ENCODE results near the gene OXCT2. TPM values are rescaled to one million over a fixed set of nuclear protein-coding genes. Genes with fewer than 3 reads are reported as not detected.

The OXCT2 gene
- polyA plus RNA-seq, 1 donor (not counting 4 experiments of a cell fraction or from before 2014, with no cell fraction given): not detected

DNA sequence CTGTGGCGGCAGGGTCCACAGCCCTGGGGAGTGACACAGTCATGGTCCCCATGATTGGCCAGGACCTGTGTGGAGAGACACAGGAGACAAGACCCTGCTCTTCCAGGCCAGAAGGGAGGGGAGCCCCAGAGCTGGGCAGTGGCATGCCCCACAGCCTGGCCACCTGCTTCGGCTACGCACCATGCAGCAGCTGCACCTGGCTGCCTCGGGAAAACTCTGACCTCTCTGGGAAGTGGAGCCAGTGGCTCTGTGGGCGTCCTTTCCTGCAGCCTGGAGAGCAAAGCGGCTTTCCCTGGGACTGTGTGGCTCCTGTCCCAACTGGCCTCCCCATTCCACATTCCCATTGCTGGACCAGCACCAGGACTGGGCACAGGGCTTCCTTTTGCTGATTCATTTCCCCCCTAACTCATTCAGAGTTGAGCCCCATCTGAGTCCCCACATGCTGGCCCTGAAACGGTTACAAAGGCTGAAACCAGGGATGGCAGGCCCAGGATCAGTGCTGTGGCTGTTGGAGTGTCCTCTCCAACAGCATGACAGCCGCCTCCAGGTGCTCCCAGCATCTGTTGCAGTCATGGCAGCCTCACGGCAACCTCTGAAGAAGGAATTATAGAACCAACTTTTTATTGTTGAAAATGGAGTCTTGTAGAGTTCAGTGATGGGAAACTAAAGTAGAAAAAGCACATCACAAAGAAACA, 15.0 kb downstream of the OXCT2 start:
- Histone ChIP-seq H4K20me1 (ENCODE audit: control insufficient read depth, extremely low read depth, insufficient read depth, low read length) (no peaks in the 10 kb centered on the region), H3K4me1 (ENCODE audit: control insufficient read depth, extremely low read depth, insufficient read depth, low read length) (no peaks in the 10 kb centered on the region), H3K4me3 (ENCODE audit: control insufficient read depth in 2 of 3, extremely low read depth in 1 of 3, insufficient read depth in 2 of 3, low read depth in 1 of 3, low read length in 3 of 3) (no peak overlapping the region), H3K9ac (ENCODE audit: control insufficient read depth, extremely low read depth, insufficient read depth, low read length) (no peak overlapping the region), H3K4me2 (ENCODE audit: control insufficient read depth, extremely low read depth, insufficient read depth, low read depth, low read length) (no peak overlapping the region), H3K79me2 (ENCODE audit: control insufficient read depth, insufficient read depth, low read length) (no peaks in the 10 kb centered on the region), H3K9me3 (ENCODE audit: control insufficient read depth, low read depth, low read length) (no peaks in the 10 kb centered on the region), H3K36me3 (ENCODE audit: control insufficient read depth in 2 of 2, extremely low read depth in 1 of 2, insufficient read depth in 2 of 2, low read length in 2 of 2) (peaks cover 14 to 32% of the 10 kb centered on the region in 2 experiments), H2AFZ (ENCODE audit: control insufficient read depth, low read length) (no peak overlapping the region), H3K27ac (ENCODE audit: control insufficient read depth, insufficient read depth, low read length) (no peak overlapping the region), H3K9me1 (ENCODE audit: control insufficient read depth, extremely low read depth, insufficient read depth, low read length) (no peaks in the 10 kb centered on the region), H3K27me3 (ENCODE audit: control insufficient read depth, extremely low read depth, insufficient read depth, low read length) (no peaks in the 10 kb centered on the region)
- dilution Hi-C loops (cut with MboI; ENCODE audit: extremely low pct_ligation_motif_present, low sequenced_read_pairs): no loop called here
- no peak for DNase-seq (ENCODE audit: low read depth, low spot score)
- FAIRE-seq: no peak
- TF ChIP-seq CTCF (optimal IDR thresholded peaks at IDR 0.05 in 1 of 3, IDR thresholded peaks at IDR 0.05 in 1 of 3, conservative IDR thresholded peaks at IDR 0.05 in 1 of 3; ENCODE audit: extremely low read depth in 1 of 3, insufficient read depth in 2 of 3, low read length in 3 of 3): no peak
- no peak for TF ChIP-seq EZH2 (IDR thresholded peaks at IDR 0.05; ENCODE audit: low read length)

GRCh38 chr1:39754906-39755504, 16.1 kb downstream of the OXCT2 start:
- no peaks in the 10 kb centered on the region for H3K9me3 ChIP-seq (ENCODE audit: control insufficient read depth, low read depth, low read length)
- H3K9ac ChIP-seq (ENCODE audit: control insufficient read depth, extremely low read depth, insufficient read depth, low read length): no peak overlapping the region
- no peaks in the 10 kb centered on the region for H4K20me1 ChIP-seq (ENCODE audit: control insufficient read depth, extremely low read depth, insufficient read depth, low read length)
- dilution Hi-C loops (cut with MboI; ENCODE audit: extremely low pct_ligation_motif_present, low sequenced_read_pairs): no loop called here
- peaks cover 19 to 35% of the 10 kb centered on the region in 2 experiments for H3K36me3 ChIP-seq (ENCODE audit: control insufficient read depth in 2 of 2, extremely low read depth in 1 of 2, insufficient read depth in 2 of 2, low read length in 2 of 2)
- H3K4me1 ChIP-seq (ENCODE audit: control insufficient read depth, extremely low read depth, insufficient read depth, low read length): no peaks in the 10 kb centered on the region
- H3K4me2 ChIP-seq (ENCODE audit: control insufficient read depth, extremely low read depth, insufficient read depth, low read depth, low read length): no peak overlapping the region
- H3K27ac ChIP-seq (ENCODE audit: control insufficient read depth, insufficient read depth, low read length): no peak overlapping the region
- FAIRE-seq (no peak), DNase-seq (ENCODE audit: low read depth, low spot score) (no peak)
- H3K27me3 ChIP-seq (ENCODE audit: control insufficient read depth, extremely low read depth, insufficient read depth, low read length): no peaks in the 10 kb centered on the region
- H3K4me3 ChIP-seq (ENCODE audit: control insufficient read depth in 2 of 3, extremely low read depth in 1 of 3, insufficient read depth in 2 of 3, low read depth in 1 of 3, low read length in 3 of 3): no peak overlapping the region
- no peaks in the 10 kb centered on the region for H3K79me2 ChIP-seq (ENCODE audit: control insufficient read depth, insufficient read depth, low read length)
- no peaks in the 10 kb centered on the region for H3K9me1 ChIP-seq (ENCODE audit: control insufficient read depth, extremely low read depth, insufficient read depth, low read length)
- no peak overlapping the region for H2AFZ ChIP-seq (ENCODE audit: control insufficient read depth, low read length)
- TF ChIP-seq EZH2 (IDR thresholded peaks at IDR 0.05; ENCODE audit: low read length) (no peak), CTCF (optimal IDR thresholded peaks at IDR 0.05 in 1 of 3, IDR thresholded peaks at IDR 0.05 in 1 of 3, conservative IDR thresholded peaks at IDR 0.05 in 1 of 3; ENCODE audit: extremely low read depth in 1 of 3, insufficient read depth in 2 of 3, low read length in 3 of 3) (no peak)

Measured in keratinocyte (primary cell).